HepG2 (cell line): ENCODE data around the gene ARHGAP10. TPM values are rescaled to one million over a fixed set of nuclear protein-coding genes. Genes with fewer than 3 reads are reported as not detected.

Experiments
- ATAC-seq: fragments of 200-7000 bp; cut with Tn5 transposase; 3 replicates; pipeline ENCODE4 v1.9.1; 2020; ENCODE audit warnings: mild to moderate bottlenecking, moderate library complexity
- BruUV-seq: library from RNA; stranded (reverse); fragments of 400-500 nt; replicated peaks from 2 replicates; lab custom pipeline; 2021; lab: Mats Ljungman, UMichigan
- CTCF ChIA-PET: fragments of 300-600 bp; formaldehyde crosslinking; extraction: SDS; loops from one replicate; lab custom pipeline; 2021; ENCODE audit warnings: low total read pairs, inconsistent platforms, low intra/inter-chr PET ratio; lab: Yijun Ruan, JAX
- POLR2A ChIA-PET: fragments of 350-600 bp; sonication (Branson Sonifier 250); formaldehyde crosslinking; loops from one replicate; lab custom pipeline; 2020; ENCODE audit warnings: antibody characterized with exemption, inconsistent platforms; lab: Yijun Ruan, JAX
- DNase-seq: peaks from one replicate; pipeline ENCODE4 v3.0.0-alpha.2; 2015; ENCODE audit warnings: low spot score
- FAIRE-seq: peaks from 3 replicates; lab custom pipeline; 2011; peaks lifted over from hg19 to GRCh38; lab: Jason Lieb, UNC
- H2AFZ ChIP-seq: one replicate; pipeline ENCODE4 v1.6.1; 2011; ENCODE audit warnings: low read length, inconsistent platforms
- H3K27ac ChIP-seq: fragments of 300-600 bp; 3 replicates; pipeline ENCODE4 v1.8.0; 2011; ENCODE audit warnings: mixed run types, mild to moderate bottlenecking, mixed read lengths, low read length, inconsistent platforms; ENCODE audit not compliant: insufficient read depth; ENCODE audit errors: extremely low read length
- H3K27me3 ChIP-seq, 2 experiments: fragments of 200-600 bp in 1 of 2; 2 replicates in 1 of 2; 3 replicates in 1 of 2; pipeline versions ENCODE4 v1.6.0 to v1.8.0; 2011; ENCODE audit warnings: low read length in 2 of 2, mild to moderate bottlenecking in 2 of 2, moderate library complexity in 2 of 2, inconsistent platforms in 1 of 2; ENCODE audit not compliant: insufficient read depth in 2 of 2, control insufficient read depth in 1 of 2
- H3K36me3 ChIP-seq, 2 experiments: fragments of 200-600 bp in 1 of 2; replicated peaks in 1 of 2; 2 replicates in 1 of 2; 3 replicates in 1 of 2; pipeline versions ENCODE4 v1.5.1 to v1.8.0; 2011; ENCODE audit warnings: low read length in 2 of 2, inconsistent platforms in 1 of 2; ENCODE audit not compliant: insufficient read depth in 2 of 2, control insufficient read depth in 1 of 2
- H3K4me1 ChIP-seq: 2 replicates; pipeline ENCODE4 v1.5.1; 2012; ENCODE audit warnings: low read length, inconsistent platforms; ENCODE audit not compliant: insufficient read depth
- H3K4me2 ChIP-seq: 2 replicates; pipeline ENCODE4 v1.6.0; 2011; ENCODE audit warnings: low read depth, low read length, inconsistent platforms
- H3K4me3 ChIP-seq, 3 experiments: fragments of 200-600 bp in 1 of 3; sonication (generic), shearing (Covaris generic) in 1 of 3; replicated peaks in 1 of 3; 2 replicates each; pipeline ENCODE4 v1.5.1; 2011 to 2016; ENCODE audit warnings: low read length in 3 of 3, inconsistent platforms in 2 of 3, low read depth in 2 of 3, mild to moderate bottlenecking in 2 of 3, control low read depth in 1 of 3, mixed read lengths in 1 of 3; ENCODE audit not compliant: insufficient read depth in 1 of 3
- H3K79me2 ChIP-seq: one replicate; pipeline ENCODE4 v1.6.1; 2011; ENCODE audit warnings: low read length, inconsistent platforms; ENCODE audit not compliant: insufficient read depth
- H3K9ac ChIP-seq: 2 replicates; pipeline ENCODE4 v1.6.0; 2011; ENCODE audit warnings: mild to moderate bottlenecking, low read depth, low read length, inconsistent platforms; ENCODE audit not compliant: insufficient read depth
- H3K9me3 ChIP-seq: 2 replicates; pipeline ENCODE4 v1.5.1; 2012; ENCODE audit warnings: mild to moderate bottlenecking, low read length
- H4K20me1 ChIP-seq: 2 replicates; pipeline ENCODE4 v1.6.0; 2011; ENCODE audit warnings: inconsistent platforms, mild to moderate bottlenecking, low read length, moderate library complexity; ENCODE audit not compliant: insufficient read depth
- KDM4B ChIP-seq: sonication (generic); formaldehyde crosslinking; IDR thresholded peaks from 2 replicates; pipeline ENCODE4 v1.4.0; 2020; ENCODE audit warnings: missing genetic modification reagents
- MLX ChIP-seq: IDR thresholded peaks from 2 replicates; pipeline ENCODE4 v1.6.1; 2016
- MTF1 ChIP-seq: sonication (generic); formaldehyde crosslinking; IDR thresholded peaks from 2 replicates; pipeline ENCODE4 v1.5.0; 2020; ENCODE audit warnings: missing genetic modification reagents
- NBN ChIP-seq: fragments of 450-650 bp; conservative IDR thresholded peaks from 2 replicates; pipeline ENCODE4 v1.6.1; 2017
- ONECUT2 ChIP-seq: sonication (generic); formaldehyde crosslinking; IDR thresholded peaks from 2 replicates; pipeline ENCODE4 v1.4.0; 2020; ENCODE audit warnings: missing genetic modification reagents
- SOX5 ChIP-seq: IDR thresholded peaks from 2 replicates; pipeline ENCODE4 v1.6.1; 2016; ENCODE audit warnings: borderline replicate concordance
- SP1 ChIP-seq, 2 experiments: fragments of 450-650 bp in 1 of 2; sonication (generic) in 1 of 2; formaldehyde crosslinking in 1 of 2; IDR thresholded peaks; 2 replicates each; pipeline versions ENCODE4 v1.4.0 to v1.6.1; 2016 to 2020; ENCODE audit warnings: missing genetic modification reagents in 1 of 2
- TCF7 ChIP-seq: sonication (generic); IDR thresholded peaks from 2 replicates; pipeline ENCODE4 v1.6.1; 2016; ENCODE audit warnings: antibody characterized with exemption, low read depth
- TEAD3 ChIP-seq: optimal IDR thresholded peaks from 2 replicates; pipeline ENCODE3; 2016; ENCODE audit warnings: borderline replicate concordance
- ZBTB42 ChIP-seq: sonication (generic); formaldehyde crosslinking; IDR thresholded peaks from 2 replicates; pipeline ENCODE4 v1.5.0; 2020; ENCODE audit warnings: mild to moderate bottlenecking, missing genetic modification reagents
- ZFAT ChIP-seq: sonication (generic); formaldehyde crosslinking; conservative IDR thresholded peaks from 2 replicates; pipeline ENCODE4 v1.8.1; 2023; ENCODE audit warnings: missing genetic modification reagents, inconsistent platforms
- ZFP36L1 ChIP-seq: sonication (generic); formaldehyde crosslinking; IDR thresholded peaks from 2 replicates; pipeline ENCODE4 v1.8.0; 2022; ENCODE audit warnings: mild to moderate bottlenecking, missing genetic modification reagents, moderate library complexity
- ZKSCAN8 ChIP-seq: IDR thresholded peaks from 2 replicates; pipeline ENCODE4 v1.6.1; 2016; ENCODE audit warnings: borderline replicate concordance, missing genetic modification reagents, missing compliant biosample characterization
- ZNF251 ChIP-seq: sonication (generic); formaldehyde crosslinking; IDR thresholded peaks from 2 replicates; pipeline ENCODE4 v1.9.0; 2021; ENCODE audit warnings: mild to moderate bottlenecking, missing genetic modification reagents
- ZNF589 ChIP-seq: sonication (generic); formaldehyde crosslinking; conservative IDR thresholded peaks from 2 replicates; pipeline ENCODE4 v1.8.0; 2022; ENCODE audit warnings: mild to moderate bottlenecking, moderate library complexity, missing genetic modification reagents
- ZNF607 ChIP-seq: sonication (generic); formaldehyde crosslinking; IDR thresholded peaks from 2 replicates; pipeline ENCODE4 v1.5.1; 2020; ENCODE audit warnings: missing genetic modification reagents, mild to moderate bottlenecking, borderline replicate concordance
- ZNF724P ChIP-seq: sonication (generic); formaldehyde crosslinking; IDR thresholded peaks from 2 replicates; pipeline ENCODE4 v1.8.0; 2022; ENCODE audit warnings: missing genetic modification reagents, borderline replicate concordance
- ZNF772 ChIP-seq: sonication (generic); formaldehyde crosslinking; IDR thresholded peaks from 2 replicates; pipeline ENCODE4 v1.5.0; 2020; ENCODE audit warnings: mild to moderate bottlenecking, missing genetic modification reagents
- ZNF781 ChIP-seq: sonication (generic); formaldehyde crosslinking; IDR thresholded peaks from 2 replicates; pipeline ENCODE4 v1.5.1; 2020; ENCODE audit warnings: borderline replicate concordance, mild to moderate bottlenecking, missing genetic modification reagents; ENCODE audit errors: not compliant biosample characterization
- WGBS: methylation state at CpG from one replicate; pipeline ENCODE4 v1.1.6; 2017; ENCODE audit warnings: low lambda C conversion rate; 5-methylcytosine and 5-hydroxymethylcytosine counted together
- in situ Hi-C: cut with HindIII; loops from 2 replicates; pipeline ENCODE4 v1.10.0; 2017; ENCODE audit warnings: low pct_unique_long_range_greater_than_20kb; ENCODE audit not compliant: extremely low pct_ligation_motif_present
- intact Hi-C: fragments of 100-400 bp; cut with micrococcal nuclease; formaldehyde crosslinking; loops from one replicate; pipeline ENCODE4 v1.10.0; 2022; ENCODE audit not compliant: unreplicated experiment
- polyA plus RNA-seq, 8 experiments: library from polyadenylated mRNA; depleted of rRNA in 3 of 8; stranded (reverse) in 7 of 8; unstranded in 1 of 8; fragments of >200 nt; fragmentation: Illumina TruSeq in 4 of 8; extraction: Trizol in 4 of 8; gene quantifications; 2 replicates each; pipeline versions ENCODE4 v1.2.1 to v1.2.3, GENCODE V29; 2011 to 2016; ENCODE audit warnings: low read depth in 4 of 8, missing spikeins in 1 of 8, mixed read lengths in 1 of 8; ENCODE audit not compliant: insufficient read depth in 1 of 8
- total RNA-seq, 5 experiments: library from RNA; depleted of rRNA; stranded (reverse); fragments of >200 nt; fragmentation: Illumina TruSeq; extraction: Trizol; gene quantifications; 2 replicates each; pipeline ENCODE4 v1.2.3, GENCODE V29; 2016; ENCODE audit warnings: low read depth in 1 of 5

ARHGAP10 gene
- total and polyA plus RNA-seq, 2 of the 13 experiments (the other 11 are each of a cell fraction or from before 2014, with no cell fraction given), result 0.45 to 1.6 TPM

DNA sequence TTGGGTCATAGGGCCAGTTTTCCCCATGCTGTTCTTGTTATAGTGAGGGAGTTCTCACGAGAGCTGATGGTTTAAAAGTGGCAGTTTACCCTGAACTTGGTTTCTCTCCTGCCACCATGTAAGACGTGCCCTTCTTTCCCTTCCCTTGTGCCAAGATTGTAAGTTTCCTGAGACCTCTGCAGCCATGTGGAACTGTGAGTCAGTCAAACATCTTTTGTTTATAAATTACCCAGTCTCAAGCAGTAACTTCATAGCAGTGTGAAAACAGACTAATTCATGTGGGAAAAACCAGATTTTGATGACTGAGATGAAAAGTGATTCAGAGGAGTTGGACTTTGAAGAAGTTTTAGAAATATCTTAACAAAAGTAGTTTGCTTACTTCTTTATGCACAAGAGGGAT is 101.4 kb downstream of the ARHGAP10 start:
- Histone ChIP-seq H3K27ac (no peak overlapping the region), H4K20me1 (no peaks in the 10 kb centered on the region), H3K9ac (no peak overlapping the region), H2AFZ (no peak overlapping the region), H3K4me1 (no peaks in the 10 kb centered on the region), H3K27me3 (no peaks in the 10 kb centered on the region), H3K36me3 (no peaks in the 10 kb centered on the region), H3K79me2 (no peaks in the 10 kb centered on the region), H3K9me3 (no peaks in the 10 kb centered on the region), H3K4me3 (no peak overlapping the region), H3K4me2 (no peak overlapping the region)
- no TSS peak for BruUV-seq
- intact Hi-C loops, result no loop called here
- DNase-seq, result no peak
- 50% methylated on average over 2 of the region's 2 CpGs for WGBS
- FAIRE-seq, result no peak
- ChIA-PET POLR2A (no interaction called here), CTCF (no interaction called here)
- TF ChIP-seq ZBTB42 (CRISPR knock-in tag) (no peak), TCF7 (no peak), ZFP36L1 (no peak), ONECUT2 (CRISPR knock-in tag) (no peak), ZNF781 (no peak), MTF1 (no peak), ZNF251 (CRISPR knock-in tag) (no peak), SOX5 (no peak), ZNF724P (CRISPR knock-in tag) (no peak), ZNF772 (CRISPR knock-in tag) (no peak), TEAD3 (CRISPR knock-in tag) (no peak), NBN (no peak)
- in situ Hi-C loops, result no loop called here
- ATAC-seq, result no peak

DNA sequence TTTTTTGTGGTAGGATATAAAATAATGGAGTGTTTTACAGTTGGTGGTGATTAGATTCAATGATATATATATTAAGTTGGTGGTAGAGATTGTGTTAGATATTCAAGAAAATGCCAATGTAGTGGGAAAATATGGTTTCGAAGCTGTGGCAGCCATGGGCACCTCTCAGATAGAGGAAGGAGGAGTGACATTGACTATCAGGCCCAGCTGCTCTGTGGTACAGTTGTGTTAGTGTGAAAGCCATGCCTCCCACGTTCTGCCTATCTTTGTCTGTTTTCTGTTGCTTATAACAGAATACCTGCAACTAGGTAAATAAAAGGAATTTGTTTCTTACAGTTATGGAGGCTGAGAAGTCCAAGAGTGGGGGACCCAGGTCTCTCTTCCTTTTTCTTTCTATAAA is 101.9 kb downstream of the ARHGAP10 start:
- Histone ChIP-seq H3K27me3 (no peaks in the 10 kb centered on the region), H3K9ac (no peak overlapping the region), H3K4me3 (no peak overlapping the region), H3K27ac (no peak overlapping the region), H3K4me2 (no peak overlapping the region), H3K79me2 (no peaks in the 10 kb centered on the region), H2AFZ (no peak overlapping the region), H3K36me3 (no peaks in the 10 kb centered on the region), H4K20me1 (no peaks in the 10 kb centered on the region), H3K9me3 (no peaks in the 10 kb centered on the region), H3K4me1 (no peaks in the 10 kb centered on the region)
- intact Hi-C loops (no loop called here), in situ Hi-C loops (no loop called here)
- DNase-seq (no peak), ATAC-seq (no peak), FAIRE-seq (no peak)
- ChIA-PET CTCF (no interaction called here), POLR2A (no interaction called here)
- TF ChIP-seq KDM4B (no peak), SP1 (IDR thresholded peaks at IDR 0.05) (no peak), SP1 (CRISPR knock-in tag; IDR thresholded peaks at IDR 0.05) (no peak), ZNF589 (CRISPR knock-in tag) (no peak), MLX (CRISPR knock-in tag) (no peak), ZFAT (no peak), ZKSCAN8 (no peak), ZNF607 (CRISPR knock-in tag) (no peak)
- no TSS peak for BruUV-seq
- 36% methylated on average over 2 of the region's 2 CpGs for WGBS
